GM12878 (cell line): Measurements from ENCODE around the gene ZNF133. TPM values are rescaled to one million over a fixed set of nuclear protein-coding genes. Genes with fewer than 3 reads are reported as not detected.

ENCODE experiments used
- ATAC-seq: fragments of 200-7000 bp; cut with Tn5 transposase; 3 replicates; pipeline ENCODE4 v1.9.1; 2020; ENCODE audit warnings: mild to moderate bottlenecking, moderate library complexity
- BruUV-seq: library from RNA; stranded (reverse); fragments of 400-500 nt; replicated peaks from 2 replicates; lab custom pipeline; 2021; lab: Mats Ljungman, UMichigan
- CTCF ChIA-PET: fragments of 300-600 bp; sonication (Branson Sonifier 250); formaldehyde crosslinking; extraction: SDS; loops from one replicate; lab custom pipeline; 2021; ENCODE audit warnings: inconsistent platforms; lab: Yijun Ruan, JAX
- POLR2A ChIA-PET: fragments of 350-600 bp; formaldehyde crosslinking; extraction: SDS; loops from one replicate; lab custom pipeline; 2021; ENCODE audit warnings: inconsistent platforms; lab: Charles Lee
- RAD21 ChIA-PET: fragments of 300-600 bp; sonication (Branson Sonifier 250); formaldehyde crosslinking; loops from one replicate; lab custom pipeline; 2023; ENCODE audit warnings: antibody characterized with exemption; ENCODE audit not compliant: unreplicated experiment; lab: Charles Lee
- SMC1A ChIA-PET: fragments of 300-600 bp; sonication (Branson Sonifier 250); formaldehyde crosslinking; loops from one replicate; lab custom pipeline; 2023; ENCODE audit not compliant: unreplicated experiment, uncharacterized antibody; lab: Charles Lee
- DNase-seq: peaks from one replicate; pipeline ENCODE4 v3.0.0-alpha.2; 2011; ENCODE audit warnings: low read depth, low spot score
- FAIRE-seq: peaks from 3 replicates; lab custom pipeline; 2011; peaks lifted over from hg19 to GRCh38; lab: Jason Lieb, UNC
- H2AFZ ChIP-seq: 2 replicates; pipeline ENCODE4 v1.6.0; 2011; ENCODE audit warnings: low read depth, low read length, control low read depth; ENCODE audit not compliant: control insufficient read depth
- H3K27ac ChIP-seq: 2 replicates; pipeline ENCODE4 v1.5.1; 2011; ENCODE audit warnings: control low read depth; ENCODE audit not compliant: control insufficient read depth, insufficient read depth
- H3K27me3 ChIP-seq, 2 experiments: replicated peaks in 1 of 2; 2 replicates each; pipeline versions ENCODE4 v1.6.0 to v1.6.1; 2011; ENCODE audit warnings: low read length in 1 of 2; ENCODE audit not compliant: control insufficient read depth in 2 of 2, insufficient read depth in 2 of 2
- H3K36me3 ChIP-seq, 2 experiments: 2 replicates each; pipeline ENCODE4 v1.5.1; 2011; ENCODE audit warnings: low read length in 1 of 2; ENCODE audit not compliant: control insufficient read depth in 2 of 2, insufficient read depth in 2 of 2
- H3K4me1 ChIP-seq: 2 replicates; pipeline ENCODE4 v1.6.1; 2011; ENCODE audit warnings: mild to moderate bottlenecking, low read length, moderate library complexity, mixed read lengths; ENCODE audit not compliant: control insufficient read depth, insufficient read depth
- H3K4me2 ChIP-seq: 2 replicates; pipeline ENCODE4 v1.6.0; 2011; ENCODE audit warnings: control low read depth; ENCODE audit not compliant: control insufficient read depth, insufficient read depth
- H3K4me3 ChIP-seq: fragments of 200-600 bp; sonication (generic); 2 replicates; pipeline ENCODE4 v1.5.1; 2016
- H3K79me2 ChIP-seq: 2 replicates; pipeline ENCODE4 v1.6.0; 2011; ENCODE audit warnings: low read length; ENCODE audit not compliant: control insufficient read depth, insufficient read depth
- H3K9ac ChIP-seq: 2 replicates; pipeline ENCODE4 v1.8.0; 2011; ENCODE audit warnings: low read length, control low read depth, mixed read lengths; ENCODE audit not compliant: control insufficient read depth, insufficient read depth
- H3K9me3 ChIP-seq: replicated peaks from 3 replicates; pipeline ENCODE4 v1.5.1; 2011; ENCODE audit warnings: mild to moderate bottlenecking, low read length; ENCODE audit not compliant: control insufficient read depth, insufficient read depth
- H4K20me1 ChIP-seq: 2 replicates; pipeline ENCODE4 v1.6.0; 2011; ENCODE audit not compliant: control insufficient read depth, insufficient read depth
- BMI1 ChIP-seq: fragments of 450-650 bp; IDR thresholded peaks from 2 replicates; pipeline ENCODE4 v1.6.1; 2016; ENCODE audit warnings: mild to moderate bottlenecking, moderate library complexity, borderline replicate concordance
- ESRRA ChIP-seq: IDR thresholded peaks from 2 replicates; pipeline ENCODE4 v1.6.1; 2012; ENCODE audit warnings: mild to moderate bottlenecking, low read length, improper control_type of control experiment
- NFYA ChIP-seq: IDR thresholded peaks from 2 replicates; pipeline ENCODE4 v1.6.1; 2011; ENCODE audit warnings: low read depth, mild to moderate bottlenecking, low read length, improper control_type of control experiment, borderline replicate concordance
- POU2F2 ChIP-seq: IDR thresholded peaks from 3 replicates; pipeline ENCODE4 v1.6.1; 2011; ENCODE audit warnings: low read depth, mild to moderate bottlenecking, low read length, borderline replicate concordance
- SIN3A ChIP-seq: IDR thresholded peaks from 2 replicates; pipeline ENCODE4 v1.6.1; 2012; ENCODE audit warnings: low read depth, low read length, improper control_type of control experiment
- SMC3 ChIP-seq: IDR thresholded peaks from 2 replicates; pipeline ENCODE4 v1.6.1; 2011; ENCODE audit warnings: low read length, improper control_type of control experiment, borderline replicate concordance
- WGBS: methylation state at CpG from one replicate; pipeline ENCODE4 v1.1.6; 2016; ENCODE audit warnings: low lambda C conversion rate; ENCODE audit not compliant: insufficient replicate concordance, insufficient coverage; ENCODE audit errors: missing lambda C conversion rate; 5-methylcytosine and 5-hydroxymethylcytosine counted together
- in situ Hi-C: fragments of 300-500 bp; cut with MboI; formaldehyde crosslinking; loops from 9 replicates; pipeline ENCODE4 v1.14.3; 2018; ENCODE audit warnings: mixed read lengths
- intact Hi-C: fragments of 100-400 bp; cut with micrococcal nuclease; formaldehyde crosslinking; loops from one replicate; pipeline ENCODE4 v1.14.2; 2022; ENCODE audit not compliant: unreplicated experiment
- polyA plus RNA-seq, 11 experiments: library from polyadenylated mRNA; depleted of rRNA in 4 of 11; unstranded in 6 of 11; stranded (reverse) in 5 of 11; fragments of >200 nt; fragmentation: Nextera tagmentation in 4 of 11; fragmentation: Illumina TruSeq in 1 of 11; extraction: Ambion mirVana in 4 of 11; extraction: Trizol in 1 of 11; gene quantifications; 1 replicate in 1 of 11; 2 replicates in 10 of 11; pipeline versions ENCODE4 v1.2.1 to v1.2.3, GENCODE V29; 2011 to 2016; ENCODE audit warnings: inconsistent platforms in 2 of 11, missing spikeins in 2 of 11, low read depth in 1 of 11
- total RNA-seq, 4 experiments: library from RNA; depleted of rRNA in 3 of 4; stranded (reverse); fragments of >200 nt in 3 of 4; fragmentation: Illumina TruSeq in 1 of 4; extraction: Trizol in 1 of 4; gene quantifications; 2 replicates each; pipeline versions ENCODE4 v1.2.1 to v1.2.3, GENCODE V29; 2013 to 2021
- TF ChIP-seq, protein P1 (sequence below), 3 experiments: IDR thresholded peaks in 2 of 3; conservative IDR thresholded peaks in 1 of 3; 2 replicates each; pipeline ENCODE4 v1.5.1; 2011; ENCODE audit warnings: low read depth in 3 of 3, low read length in 3 of 3, mild to moderate bottlenecking in 3 of 3, control low read depth in 2 of 3, moderate library complexity in 2 of 3, inconsistent platforms in 1 of 3, mixed read lengths in 1 of 3; ENCODE audit not compliant: control insufficient read depth in 2 of 3, insufficient read depth in 1 of 3; ENCODE audit errors: extremely low read depth in 1 of 3
- TF ChIP-seq, protein P2 (sequence below): fragments of 450-650 bp; IDR thresholded peaks from 2 replicates; pipeline ENCODE4 v1.6.1; 2017; ENCODE audit warnings: mild to moderate bottlenecking, moderate library complexity

Gene ZNF133
- total and polyA plus RNA-seq, 10 of the 15 experiments (the other 5 are each of a cell fraction or from before 2014, with no cell fraction given), result 2.0 to 9.3 (median 7.3) TPM

DNA sequence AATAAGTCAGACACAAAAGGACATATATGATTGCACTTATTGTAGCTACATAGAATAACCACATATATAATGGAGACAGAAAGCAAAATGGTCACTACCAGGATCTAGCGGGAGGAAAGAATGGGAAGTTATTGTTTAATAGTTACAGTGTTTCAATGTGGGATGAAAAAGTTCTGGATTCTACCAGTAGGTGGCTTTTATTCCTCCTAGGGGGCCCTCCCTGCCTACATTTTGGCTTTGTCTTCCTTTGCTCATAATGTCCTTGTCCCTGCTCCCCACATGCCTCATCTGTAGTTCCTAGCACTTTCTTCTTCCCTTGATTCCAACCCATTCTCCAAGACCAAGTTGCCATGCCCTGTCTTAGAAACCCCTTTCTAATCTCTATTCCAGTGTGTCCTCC, 16.3 kb downstream of the ZNF133 start:
- Histone ChIP-seq H3K9ac (no peak overlapping the region), H3K79me2 (no peaks in the 10 kb centered on the region), H2AFZ (no peak overlapping the region), H3K27me3 (no peaks in the 10 kb centered on the region), H3K4me2 (no peak overlapping the region), H3K36me3 (no peaks in the 10 kb centered on the region), H4K20me1 (no peaks in the 10 kb centered on the region), H3K4me1 (no peaks in the 10 kb centered on the region), H3K4me3 (no peak overlapping the region), H3K9me3 (no peaks in the 10 kb centered on the region; the same call in 2 of the 3 replicates), H3K27ac (no peak overlapping the region)
- 94% methylated on average over 1 of the region's 1 CpG for WGBS
- ChIA-PET CTCF (no interaction called here), RAD21 (no interaction called here), SMC1A (no interaction called here), POLR2A (no interaction called here)
- no peak for DNase-seq
- BruUV-seq, result no TSS peak
- no peak for FAIRE-seq
- in situ Hi-C loops (no loop called here), intact Hi-C loops (no loop called here)
- TF ChIP-seq, protein P1, sequence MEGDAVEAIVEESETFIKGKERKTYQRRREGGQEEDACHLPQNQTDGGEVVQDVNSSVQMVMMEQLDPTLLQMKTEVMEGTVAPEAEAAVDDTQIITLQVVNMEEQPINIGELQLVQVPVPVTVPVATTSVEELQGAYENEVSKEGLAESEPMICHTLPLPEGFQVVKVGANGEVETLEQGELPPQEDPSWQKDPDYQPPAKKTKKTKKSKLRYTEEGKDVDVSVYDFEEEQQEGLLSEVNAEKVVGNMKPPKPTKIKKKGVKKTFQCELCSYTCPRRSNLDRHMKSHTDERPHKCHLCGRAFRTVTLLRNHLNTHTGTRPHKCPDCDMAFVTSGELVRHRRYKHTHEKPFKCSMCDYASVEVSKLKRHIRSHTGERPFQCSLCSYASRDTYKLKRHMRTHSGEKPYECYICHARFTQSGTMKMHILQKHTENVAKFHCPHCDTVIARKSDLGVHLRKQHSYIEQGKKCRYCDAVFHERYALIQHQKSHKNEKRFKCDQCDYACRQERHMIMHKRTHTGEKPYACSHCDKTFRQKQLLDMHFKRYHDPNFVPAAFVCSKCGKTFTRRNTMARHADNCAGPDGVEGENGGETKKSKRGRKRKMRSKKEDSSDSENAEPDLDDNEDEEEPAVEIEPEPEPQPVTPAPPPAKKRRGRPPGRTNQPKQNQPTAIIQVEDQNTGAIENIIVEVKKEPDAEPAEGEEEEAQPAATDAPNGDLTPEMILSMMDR (IDR thresholded peaks at IDR 0.05 in 2 of 3, conservative IDR thresholded peaks at IDR 0.05 in 1 of 3; ENCODE audit: control insufficient read depth in 2 of 3, extremely low read depth in 1 of 3, insufficient read depth in 1 of 3, low read depth in 3 of 3, low read length in 3 of 3), result peak in 2 of 3 experiments; percentile 22 to 28; a peak in 1 of 6 replicates
- TF ChIP-seq, protein P2, sequence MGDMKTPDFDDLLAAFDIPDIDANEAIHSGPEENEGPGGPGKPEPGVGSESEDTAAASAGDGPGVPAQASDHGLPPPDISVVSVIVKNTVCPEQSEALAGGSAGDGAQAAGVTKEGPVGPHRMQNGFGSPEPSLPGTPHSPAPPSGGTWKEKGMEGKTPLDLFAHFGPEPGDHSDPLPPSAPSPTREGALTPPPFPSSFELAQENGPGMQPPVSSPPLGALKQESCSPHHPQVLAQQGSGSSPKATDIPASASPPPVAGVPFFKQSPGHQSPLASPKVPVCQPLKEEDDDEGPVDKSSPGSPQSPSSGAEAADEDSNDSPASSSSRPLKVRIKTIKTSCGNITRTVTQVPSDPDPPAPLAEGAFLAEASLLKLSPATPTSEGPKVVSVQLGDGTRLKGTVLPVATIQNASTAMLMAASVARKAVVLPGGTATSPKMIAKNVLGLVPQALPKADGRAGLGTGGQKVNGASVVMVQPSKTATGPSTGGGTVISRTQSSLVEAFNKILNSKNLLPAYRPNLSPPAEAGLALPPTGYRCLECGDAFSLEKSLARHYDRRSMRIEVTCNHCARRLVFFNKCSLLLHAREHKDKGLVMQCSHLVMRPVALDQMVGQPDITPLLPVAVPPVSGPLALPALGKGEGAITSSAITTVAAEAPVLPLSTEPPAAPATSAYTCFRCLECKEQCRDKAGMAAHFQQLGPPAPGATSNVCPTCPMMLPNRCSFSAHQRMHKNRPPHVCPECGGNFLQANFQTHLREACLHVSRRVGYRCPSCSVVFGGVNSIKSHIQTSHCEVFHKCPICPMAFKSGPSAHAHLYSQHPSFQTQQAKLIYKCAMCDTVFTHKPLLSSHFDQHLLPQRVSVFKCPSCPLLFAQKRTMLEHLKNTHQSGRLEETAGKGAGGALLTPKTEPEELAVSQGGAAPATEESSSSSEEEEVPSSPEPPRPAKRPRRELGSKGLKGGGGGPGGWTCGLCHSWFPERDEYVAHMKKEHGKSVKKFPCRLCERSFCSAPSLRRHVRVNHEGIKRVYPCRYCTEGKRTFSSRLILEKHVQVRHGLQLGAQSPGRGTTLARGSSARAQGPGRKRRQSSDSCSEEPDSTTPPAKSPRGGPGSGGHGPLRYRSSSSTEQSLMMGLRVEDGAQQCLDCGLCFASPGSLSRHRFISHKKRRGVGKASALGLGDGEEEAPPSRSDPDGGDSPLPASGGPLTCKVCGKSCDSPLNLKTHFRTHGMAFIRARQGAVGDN, result no peak
- TF ChIP-seq BMI1, result no peak
- TF ChIP-seq SIN3A, result no peak
- TF ChIP-seq POU2F2, result no peak
- no peak for TF ChIP-seq SMC3
- no peak for TF ChIP-seq NFYA
- TF ChIP-seq ESRRA, result no peak
- no peak for ATAC-seq
